GM11168 (cell line): ENCODE measurements around the gene IKZF3.
"Not testable (repeated sequence)": the region's sequence is repeated elsewhere in the genome, so short reads cannot be mapped to it uniquely, and the experiment has no call there.

Experiments
- in situ Hi-C: fragments of 300-500 bp; cut with MboI; formaldehyde crosslinking; loops from one replicate; pipeline ENCODE4 v1.12.0; 2022; ENCODE audit warnings: low sequenced_read_pairs; ENCODE audit not compliant: unreplicated experiment

Gene IKZF3

DNA sequence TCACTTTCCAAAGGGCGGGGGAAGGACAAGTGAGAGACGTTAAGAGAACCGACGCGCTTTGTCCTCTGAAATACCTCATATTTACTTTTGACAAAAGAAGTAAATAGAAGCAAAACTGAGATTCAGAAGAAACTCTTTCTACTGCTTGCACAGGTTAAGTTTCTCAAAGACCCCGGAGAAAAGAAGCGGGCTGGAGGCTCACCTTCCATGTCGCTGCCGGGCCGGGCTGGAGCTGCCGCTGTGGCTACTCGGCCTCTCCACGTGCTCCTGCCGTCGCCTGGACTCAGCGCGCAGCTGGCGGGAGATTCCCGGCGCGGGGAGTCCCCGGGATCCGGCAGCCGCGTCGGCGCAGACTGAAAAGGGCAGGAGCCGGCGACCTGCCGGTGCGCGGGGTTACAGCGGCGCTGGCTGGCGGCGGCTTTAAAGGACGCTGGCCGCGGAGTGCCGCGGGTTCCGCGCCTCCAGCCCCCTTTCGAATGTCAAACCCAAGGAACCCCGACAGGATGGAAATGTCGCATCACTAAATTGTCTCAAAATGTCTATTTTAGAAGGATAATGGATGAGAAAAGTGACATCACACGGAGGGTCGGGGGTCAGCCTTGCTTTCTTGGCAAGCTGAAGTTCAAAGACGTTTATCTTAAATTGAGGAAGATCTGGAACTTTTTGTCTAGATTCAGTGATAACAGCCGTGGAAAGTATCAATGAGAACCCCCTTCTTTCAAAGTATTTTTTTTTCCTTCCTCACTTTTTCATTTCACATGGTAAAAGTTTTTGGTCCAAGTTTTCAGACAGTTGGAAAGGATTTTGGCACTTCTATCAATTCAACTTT lies at the start of gene IKZF3:
TSS of gene IKZF3 (minus strand) at position 395 of the 829 bp plus-strand sequence. CDS start at position 209, 186 bp downstream.
- in situ Hi-C loops, result loop anchor here (5.0 kb wide), 1 partner anchor 107 kb away; no protein-coding TSS in a partner anchor

DNA sequence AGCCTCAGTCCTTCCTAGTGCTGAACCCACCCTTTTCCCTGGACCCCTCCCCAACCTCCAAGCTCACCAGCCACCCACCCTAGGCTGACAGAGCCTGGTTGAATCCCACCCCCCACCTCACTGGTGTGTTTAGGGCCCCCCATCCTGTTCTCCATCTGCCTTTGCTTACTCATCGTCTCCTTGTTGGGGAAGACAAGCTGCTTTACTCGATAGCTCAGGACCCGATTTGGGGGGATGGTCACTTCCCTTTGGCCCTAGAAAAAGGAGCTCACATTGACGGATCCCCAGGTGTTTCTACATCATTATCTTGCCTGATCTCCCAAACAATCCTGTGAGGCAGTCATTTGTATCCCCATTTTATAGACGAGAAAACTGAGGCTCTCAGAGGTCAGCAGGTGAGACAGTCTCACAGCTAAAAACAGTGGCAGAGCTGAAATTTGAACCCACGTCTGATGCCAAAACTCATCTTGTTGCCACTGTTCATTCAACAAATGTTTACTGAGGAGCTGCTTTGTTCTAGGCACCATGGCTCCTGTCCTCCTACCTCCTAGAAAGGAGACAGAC lies 44.8 kb upstream of the IKZF3 start:
- in situ Hi-C loops, result no loop called here

DNA sequence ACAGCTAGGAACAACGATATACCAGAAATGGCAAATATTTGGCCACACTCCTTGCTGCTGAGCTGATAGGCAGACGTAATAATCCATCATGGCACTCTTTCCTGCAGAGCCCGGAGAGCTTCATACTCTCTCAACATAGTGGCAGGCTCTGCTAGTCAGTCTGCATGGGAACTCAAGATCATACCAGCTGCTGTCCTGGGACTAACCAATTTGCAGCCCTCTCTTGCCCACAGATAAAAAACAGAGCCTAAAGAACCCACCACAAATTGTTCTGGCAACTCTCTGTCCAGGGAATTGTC lies 40.8 kb upstream of the IKZF3 start:
- in situ Hi-C loops, result no loop called here

DNA sequence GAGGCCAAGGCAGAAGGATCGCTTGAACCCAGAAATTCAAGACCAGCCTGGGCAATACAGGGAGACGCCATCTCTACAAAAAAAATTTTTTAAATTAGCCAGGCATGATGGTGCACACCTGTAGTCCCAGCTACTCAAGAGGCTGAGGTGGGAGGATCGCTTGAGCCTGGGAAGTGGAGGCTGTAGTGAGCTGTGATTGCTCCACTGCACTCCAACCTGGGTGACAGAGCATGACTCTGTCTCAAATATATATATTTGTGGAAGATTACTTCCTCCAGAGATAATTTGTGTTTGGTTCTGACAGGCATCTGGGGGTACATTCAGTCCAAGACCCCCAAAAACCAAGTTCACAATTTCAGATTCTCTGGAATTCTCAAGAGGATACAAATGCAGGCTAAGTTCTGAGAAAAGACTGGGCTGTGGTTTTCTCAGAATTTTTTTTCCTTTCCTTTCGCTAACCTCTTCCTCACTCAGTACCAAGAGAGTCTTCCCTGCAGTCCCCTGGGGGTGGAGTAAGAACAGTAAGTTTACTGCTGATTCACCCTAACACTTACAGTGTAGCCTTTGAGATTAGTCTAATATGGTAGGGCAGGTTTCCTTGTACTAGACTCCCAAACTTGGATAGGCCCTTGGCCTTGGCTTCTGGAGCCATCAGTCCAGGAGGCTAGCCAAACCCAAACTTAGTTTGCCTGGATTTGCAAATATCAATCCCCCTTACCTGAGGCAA lies 39.2 kb upstream of the IKZF3 start:
- in situ Hi-C loops, result no loop called here

DNA sequence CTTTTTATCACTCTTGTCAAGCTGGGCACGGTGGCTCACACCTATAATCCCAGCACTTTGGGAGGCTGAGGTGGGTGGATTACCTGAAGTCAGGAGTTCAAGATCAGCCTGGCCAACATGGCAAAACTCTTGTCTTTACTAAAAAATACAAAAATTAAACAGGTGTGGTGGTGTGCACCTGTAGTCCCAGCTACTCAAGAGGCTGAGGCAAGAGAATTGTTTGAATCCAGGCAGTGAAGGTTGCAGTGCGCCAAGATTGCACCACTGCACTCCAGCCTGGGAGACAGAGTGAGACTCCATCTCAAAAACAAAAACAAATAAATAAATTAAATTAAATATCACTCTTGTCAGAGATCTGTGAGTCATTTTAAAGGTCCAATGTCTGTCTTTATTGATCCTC lies 37.9 kb upstream of the IKZF3 start:
- in situ Hi-C loops, result not testable (repeated sequence)

DNA sequence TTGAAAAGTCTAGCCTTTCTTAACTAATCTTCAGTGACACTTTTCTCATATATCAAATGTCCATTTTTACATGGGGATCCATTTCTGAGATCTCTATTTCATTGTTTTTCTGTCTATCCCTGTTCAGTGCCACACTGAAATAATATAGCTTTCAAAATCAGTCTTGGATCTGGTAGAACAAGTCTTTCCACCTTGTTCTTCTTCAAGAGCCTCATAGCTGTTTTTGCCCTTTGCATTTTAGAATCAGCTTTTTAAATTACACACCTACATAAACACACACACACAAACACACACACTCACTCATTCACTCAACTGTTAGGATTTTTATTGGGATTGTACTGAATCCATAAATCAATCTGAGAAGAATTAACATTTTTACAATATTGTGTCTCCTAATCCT lies 35.1 kb upstream of the IKZF3 start:
- in situ Hi-C loops, result no loop called here

DNA sequence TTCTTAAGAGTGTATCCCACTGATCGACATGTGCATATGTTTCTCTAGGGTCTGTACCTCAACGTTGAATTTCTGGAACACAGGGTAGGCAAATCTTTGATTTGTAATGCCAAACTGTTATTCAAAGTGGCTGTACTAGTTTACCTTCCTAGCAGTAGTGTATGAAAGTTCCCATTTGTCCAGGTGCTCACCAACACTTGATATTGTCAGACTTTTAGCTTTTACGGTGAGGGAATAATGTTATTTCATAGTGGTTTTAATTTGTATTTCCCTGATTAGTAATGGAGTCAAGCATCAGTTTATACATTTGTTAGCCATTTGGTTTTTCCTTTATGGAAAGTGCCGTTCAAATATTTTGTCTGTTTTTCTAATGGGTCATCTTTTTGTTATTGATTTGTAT lies 34.0 kb upstream of the IKZF3 start:
- in situ Hi-C loops, result no loop called here

DNA sequence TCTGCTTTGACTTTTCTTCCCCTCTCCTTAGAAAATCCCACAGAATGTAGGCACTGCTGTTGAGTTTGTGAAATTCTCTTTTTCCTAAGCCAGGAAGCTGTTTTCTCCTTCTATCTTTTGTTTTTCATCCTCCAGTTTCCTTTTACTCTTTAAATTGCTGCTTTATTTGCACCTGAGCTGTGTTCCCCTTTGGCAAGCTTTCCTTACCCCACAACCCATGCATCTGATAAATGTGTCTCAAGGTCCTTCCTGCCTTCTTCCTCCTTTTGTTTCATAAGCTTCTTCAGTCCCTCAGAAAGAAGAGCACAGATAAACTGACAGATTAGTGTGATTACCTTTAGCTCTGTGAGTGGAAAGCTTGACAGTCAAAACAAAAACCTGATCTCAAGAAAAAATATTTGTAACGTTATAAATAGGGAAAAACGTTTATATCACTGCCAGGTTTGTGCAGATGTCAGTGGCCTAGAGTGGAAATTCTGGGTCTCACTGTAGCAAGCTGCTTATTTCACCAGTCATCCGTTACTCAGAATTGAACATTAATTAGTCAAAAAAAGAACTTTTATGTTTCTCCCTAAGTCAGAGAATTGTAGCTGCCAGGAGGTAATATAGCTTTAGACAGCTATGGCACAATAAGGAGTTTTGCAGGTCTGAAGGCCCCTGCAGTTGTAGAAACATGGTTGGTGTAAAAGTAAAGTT lies 30.7 kb upstream of the IKZF3 start:
- in situ Hi-C loops, result no loop called here

DNA sequence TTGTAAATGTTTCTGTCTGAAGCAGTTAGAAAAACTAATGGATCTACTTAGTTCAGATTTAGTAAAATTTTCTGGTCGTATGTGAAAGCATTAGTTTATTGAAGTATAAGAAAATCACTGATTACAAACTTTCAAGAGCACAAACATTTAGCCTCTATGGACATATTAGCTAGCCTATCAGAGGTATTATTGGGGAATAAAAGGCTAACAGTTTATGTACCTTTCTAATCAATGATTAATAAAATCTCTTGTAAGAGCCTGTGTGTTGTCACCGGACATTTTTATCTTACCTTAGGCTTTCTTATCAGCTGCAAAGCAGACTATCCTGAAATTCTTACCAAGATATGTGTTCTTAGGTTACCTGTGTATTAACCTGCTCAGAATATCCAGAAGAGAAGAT lies 25.1 kb upstream of the IKZF3 start:
- in situ Hi-C loops, result no loop called here

DNA sequence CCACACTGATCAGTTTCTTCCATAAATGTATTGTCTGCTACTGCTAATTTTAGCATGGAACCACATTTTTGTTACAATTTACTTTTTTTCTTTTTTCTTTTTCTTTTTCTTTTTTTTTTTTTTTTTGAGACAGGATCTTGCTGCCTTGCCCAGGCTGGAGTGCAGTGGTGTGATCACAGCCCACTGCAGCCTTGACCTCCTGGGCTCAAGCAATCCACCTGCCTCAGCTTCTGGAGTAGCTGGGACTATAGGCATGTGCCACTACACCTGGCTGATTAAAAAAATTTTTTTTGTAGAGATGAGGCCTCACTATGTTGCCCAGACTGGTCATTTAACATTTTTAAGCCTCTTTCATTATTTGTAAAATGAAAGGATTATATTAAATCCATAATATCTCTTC lies 23.0 kb upstream of the IKZF3 start:
- in situ Hi-C loops, result no loop called here

DNA sequence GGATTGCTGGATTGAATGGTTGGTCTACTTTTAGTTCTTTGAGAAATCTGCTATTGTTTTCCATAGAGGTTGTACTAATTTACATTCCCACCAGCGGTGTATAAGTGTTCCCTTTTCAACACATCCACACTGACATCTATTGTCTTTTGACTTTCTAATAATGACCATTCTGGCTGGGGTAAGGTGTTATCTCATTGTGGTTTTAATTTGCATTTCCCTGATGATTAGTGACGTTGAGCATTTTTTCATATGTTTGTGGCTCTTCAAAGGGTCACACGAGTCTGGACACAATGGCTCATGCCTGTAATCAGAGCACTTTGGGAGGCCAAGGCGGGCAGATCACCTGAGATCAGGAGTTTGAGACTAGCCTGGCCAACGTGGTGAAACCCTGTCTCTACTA lies 22.0 kb upstream of the IKZF3 start:
- in situ Hi-C loops, result not testable (repeated sequence)

DNA sequence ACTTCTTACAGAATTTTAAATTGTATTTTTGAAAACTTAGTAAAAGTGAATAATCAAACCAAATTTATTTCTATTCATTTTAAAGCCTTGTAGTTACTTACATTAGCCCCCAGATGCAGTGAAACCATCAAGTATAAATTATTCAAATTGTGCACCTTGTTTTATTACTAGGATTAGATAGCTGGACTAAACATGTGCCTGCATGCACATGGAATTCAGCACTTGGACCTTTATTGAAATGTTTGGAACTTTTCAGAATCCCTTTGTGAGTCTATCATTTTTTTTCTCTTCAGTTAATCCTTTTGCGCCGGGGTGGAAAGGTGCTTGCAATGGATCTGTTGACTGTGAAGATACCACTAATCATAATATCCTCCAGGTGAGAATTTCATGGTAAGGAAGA lies 8.6 kb upstream of the IKZF3 start:
- in situ Hi-C loops, result loop anchor here (5.0 kb wide), 1 partner anchor 110 kb away; the partner anchor contains the start of gene PSMD3

DNA sequence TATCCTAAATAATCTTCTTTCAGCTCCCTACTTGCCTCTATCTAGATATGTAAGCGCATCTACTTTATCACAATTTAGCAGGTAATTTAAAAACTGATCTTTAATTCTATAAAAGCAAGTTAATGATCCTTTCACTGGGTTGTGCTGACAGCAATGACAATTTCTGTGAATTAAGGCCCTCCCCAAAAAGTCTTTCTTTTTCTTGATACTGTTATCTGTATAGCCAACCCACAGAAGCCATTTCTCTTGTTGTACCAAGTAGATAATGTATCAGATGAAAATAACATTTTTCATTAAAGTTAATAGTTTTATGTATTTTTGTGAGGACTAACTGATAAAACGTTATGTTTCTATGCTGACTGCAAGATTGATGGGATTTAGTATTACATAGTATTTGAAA lies 7.7 kb upstream of the IKZF3 start:
- in situ Hi-C loops, result loop anchor here (5.0 kb wide), 1 partner anchor 110 kb away; the partner anchor contains the start of gene PSMD3

DNA sequence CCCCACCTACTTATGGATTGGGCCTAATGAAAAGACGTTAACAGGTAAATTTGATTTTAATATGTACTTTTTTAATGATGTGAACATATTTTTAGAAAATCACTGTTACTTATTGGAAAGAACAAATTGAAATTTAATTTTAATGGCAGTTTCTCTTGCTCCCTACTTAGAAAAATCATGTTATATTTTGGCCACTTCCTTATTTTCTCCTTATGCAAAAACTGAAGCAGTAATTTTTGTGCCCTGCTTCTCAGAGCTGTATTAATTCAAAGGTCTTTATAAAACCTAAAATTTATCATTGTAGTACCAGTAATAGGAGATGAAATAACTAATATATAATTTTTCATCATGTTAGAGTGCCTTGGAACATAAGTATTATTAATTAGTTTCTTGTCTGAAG lies 6.7 kb upstream of the IKZF3 start:
- in situ Hi-C loops, result loop anchor here (5.0 kb wide), 1 partner anchor 112 kb away; the partner anchor contains the start of gene PSMD3

DNA sequence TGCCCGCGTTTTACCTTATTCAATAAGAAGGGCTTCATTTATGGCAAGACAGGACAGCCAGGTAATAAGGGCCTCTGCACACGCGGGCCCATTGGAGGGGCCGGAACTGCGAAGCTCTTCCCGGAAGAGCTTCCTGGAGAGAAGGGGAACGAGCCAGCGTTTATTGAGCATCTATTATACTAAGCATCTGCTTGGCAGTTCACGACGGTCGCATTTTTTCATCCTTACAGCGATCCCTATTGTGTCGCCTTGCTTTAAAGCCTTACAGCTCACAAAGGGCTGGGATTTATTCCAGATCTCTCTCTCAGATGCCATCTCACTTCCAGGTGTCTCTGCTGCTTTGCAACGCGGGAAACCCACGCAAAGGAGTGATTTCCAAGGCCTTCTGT lies 4.4 kb upstream of the IKZF3 start:
- in situ Hi-C loops, result no loop called here

DNA sequence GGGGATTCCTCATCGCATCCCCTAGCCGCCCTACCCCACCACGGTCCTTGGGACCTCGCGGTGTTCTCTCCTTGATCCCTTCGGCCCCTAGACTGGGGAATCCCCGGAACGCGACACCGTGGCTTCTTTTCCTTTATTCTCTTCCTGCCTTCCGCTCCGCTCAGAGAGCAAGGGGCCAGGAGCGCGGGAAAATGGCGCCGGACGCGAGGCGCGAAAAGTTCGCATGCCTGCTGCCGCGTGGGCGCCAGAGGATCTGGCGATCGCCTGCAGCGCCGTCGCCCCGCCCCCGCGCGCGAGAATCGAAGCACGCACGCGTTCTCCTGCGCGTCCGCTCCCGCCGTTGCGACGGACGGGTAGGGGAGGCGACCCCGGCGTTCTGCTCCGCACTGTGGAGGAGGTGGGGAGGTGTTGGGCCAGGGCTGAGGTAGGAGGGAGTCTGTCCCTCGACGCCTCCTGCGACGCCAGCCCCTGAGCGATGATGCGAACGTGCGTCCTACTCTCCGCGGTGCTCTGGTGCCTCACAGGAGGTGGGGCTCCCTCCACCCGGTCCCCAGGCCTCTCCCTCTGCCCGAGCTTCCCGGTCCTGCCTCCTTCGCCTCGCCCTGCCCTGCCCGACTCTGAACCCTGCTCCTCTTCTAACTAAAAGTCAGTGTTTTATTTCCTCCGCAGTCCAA lies 3.9 kb upstream of the IKZF3 start, which contains the start of gene ZPBP2:
TSS of gene ZPBP2 (plus strand) at position 323 of the 674 bp plus-strand sequence. CDS start at position 476, 153 bp downstream.
- in situ Hi-C loops, result no loop called here

DNA sequence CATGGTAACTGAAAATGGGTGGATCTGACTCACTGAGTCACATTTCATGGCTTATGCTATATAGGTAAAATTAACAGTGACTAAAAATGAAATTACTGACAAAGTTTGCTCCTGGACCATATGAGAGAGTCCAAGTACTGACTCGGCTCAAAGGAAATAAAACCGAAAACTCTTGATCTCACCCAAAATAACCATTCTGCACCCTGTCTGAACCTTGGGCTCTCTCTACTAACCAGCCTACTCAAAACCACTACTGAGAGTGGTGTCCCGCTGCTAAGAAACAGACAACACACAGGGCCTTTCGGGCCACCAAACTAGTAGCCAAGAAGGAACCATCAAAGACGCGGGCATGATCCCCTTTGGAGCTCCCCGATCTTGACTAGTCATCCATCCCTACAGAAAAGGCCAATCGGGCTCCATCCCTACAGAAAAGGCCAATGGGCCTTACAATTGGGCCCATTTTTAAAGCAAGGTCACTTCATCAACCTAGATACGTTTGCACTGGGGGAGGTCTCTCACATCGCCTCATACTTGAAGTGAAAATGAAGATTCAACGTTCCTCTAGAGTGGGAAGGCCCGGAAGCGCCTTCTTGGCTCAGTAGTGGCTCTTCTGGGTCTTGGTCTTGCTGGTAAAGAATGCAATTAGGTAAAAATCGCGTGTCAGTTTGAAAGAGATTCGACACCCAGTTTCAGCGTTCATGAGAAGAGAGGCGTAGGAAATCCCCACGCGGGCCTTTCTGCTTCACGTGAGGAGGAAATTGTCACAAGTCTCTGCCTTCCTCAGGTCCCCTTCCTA lies 3.2 kb upstream of the IKZF3 start:
- in situ Hi-C loops, result no loop called here

DNA sequence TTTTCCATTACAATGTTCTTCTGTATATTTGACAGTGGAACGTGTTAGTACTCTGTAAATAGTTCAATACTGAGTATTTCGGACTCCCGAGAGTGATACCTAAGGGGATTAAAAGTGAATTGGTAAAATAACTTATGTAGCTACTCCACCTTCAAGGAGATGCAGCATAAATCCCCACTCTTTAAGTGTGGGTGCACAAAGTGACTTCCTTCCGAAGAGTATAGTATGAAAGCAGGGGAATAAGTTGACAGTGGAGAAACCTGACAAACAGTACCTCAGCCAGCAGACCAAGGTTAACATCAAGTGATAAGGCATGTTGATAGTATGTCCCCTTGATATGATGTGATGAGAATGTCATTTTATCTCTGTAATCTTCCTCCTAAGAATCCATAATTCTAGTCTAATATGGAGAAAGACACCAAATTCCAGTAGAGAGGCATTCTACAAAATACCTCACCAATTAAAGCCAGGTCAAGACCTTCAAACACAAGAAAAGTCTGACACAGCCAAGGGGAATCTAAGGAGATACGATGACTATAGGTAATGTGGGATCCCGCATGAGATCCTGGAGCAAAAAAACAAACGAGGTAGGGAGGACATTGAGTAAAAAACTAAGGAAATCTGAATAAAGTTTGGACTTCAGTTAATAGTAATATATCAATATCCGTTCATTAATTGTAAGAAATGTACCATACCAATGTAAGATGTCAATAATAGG lies 2.1 kb upstream of the IKZF3 start:
- in situ Hi-C loops, result no loop called here
